ENCODE data around the gene THRA.

THRA gene

GRCh38 chr17:40106760-40107521, 44.2 kb downstream of the THRA start:
- no peaks in the 10 kb centered on the region for H3F3A ChIP-seq (ENCODE audit: low read depth)
- H3K9ac ChIP-seq (ENCODE audit: low read depth, low read length, poor library complexity, severe bottlenecking), result no peak overlapping the region
- H3K4me3 ChIP-seq (ENCODE audit: low read length, poor library complexity, severe bottlenecking), result no peak overlapping the region
- H3K9me3 ChIP-seq (ENCODE audit: insufficient read depth, low read depth, low read length), result no peaks in the 10 kb centered on the region
- no peaks in the 10 kb centered on the region for H3K9me2 ChIP-seq (replicated peaks; ENCODE audit: low read depth, low read length)
- peaks cover 54% of the 10 kb centered on the region for H3K4me1 ChIP-seq (ENCODE audit: insufficient read depth, low read length, poor library complexity, severe bottlenecking)
- H2AFZ ChIP-seq (ENCODE audit: low read length), result no peak overlapping the region
- no peaks in the 10 kb centered on the region for H4K20me1 ChIP-seq (ENCODE audit: insufficient read depth, low read length, poor library complexity, severe bottlenecking)
- H3K4me2 ChIP-seq (ENCODE audit: low read depth, low read length, poor library complexity, severe bottlenecking), result no peak overlapping the region
- no peak for TF ChIP-seq EZH2phosphoT487 (IDR thresholded peaks at IDR 0.05; ENCODE audit: borderline replicate concordance)
- no peak for TF ChIP-seq CTCF (conservative IDR thresholded peaks at IDR 0.05; ENCODE audit: low read length)
- no peaks in the 10 kb centered on the region for H3K36me3 ChIP-seq (ENCODE audit: insufficient read depth, low read length)
- no peaks in the 10 kb centered on the region for H3K27me3 ChIP-seq (ENCODE audit: insufficient read depth, low read length, poor library complexity, severe bottlenecking)
- no peaks in the 10 kb centered on the region for H3K79me2 ChIP-seq (ENCODE audit: insufficient read depth, low read length)

- Histone ChIP-seq H3K36me3 (ENCODE audit: insufficient read depth, low read length) (no peaks in the 10 kb centered on the region), H3K79me2 (ENCODE audit: insufficient read depth, low read length) (no peaks in the 10 kb centered on the region), H3K9me3 (ENCODE audit: insufficient read depth, low read depth, low read length) (no peaks in the 10 kb centered on the region), H3K9ac (ENCODE audit: low read depth, low read length, poor library complexity, severe bottlenecking) (no peak overlapping the region), H3F3A (ENCODE audit: low read depth) (no peaks in the 10 kb centered on the region), H3K27me3 (ENCODE audit: insufficient read depth, low read length, poor library complexity, severe bottlenecking) (no peaks in the 10 kb centered on the region), H3K4me2 (ENCODE audit: low read depth, low read length, poor library complexity, severe bottlenecking) (no peak overlapping the region), H3K4me3 (ENCODE audit: low read length, poor library complexity, severe bottlenecking) (no peak overlapping the region), H4K20me1 (ENCODE audit: insufficient read depth, low read length, poor library complexity, severe bottlenecking) (no peaks in the 10 kb centered on the region), H3K9me2 (replicated peaks; ENCODE audit: low read depth, low read length) (no peaks in the 10 kb centered on the region), H2AFZ (ENCODE audit: low read length) (peak overlapping the region; percentile 46; the same call in 1 of the 2 replicates), H3K4me1 (ENCODE audit: insufficient read depth, low read length, poor library complexity, severe bottlenecking) (peaks cover 61% of the 10 kb centered on the region)
- no peak for TF ChIP-seq CTCF (conservative IDR thresholded peaks at IDR 0.05; ENCODE audit: low read length)
- no peak for TF ChIP-seq EZH2phosphoT487 (IDR thresholded peaks at IDR 0.05; ENCODE audit: borderline replicate concordance)
Observed at GRCh38 chr17:40107522-40108174, 44.9 kb downstream of the THRA start.

GRCh38 chr17:40108970-40109824, 46.4 kb downstream of the THRA start:
- H3K36me3 ChIP-seq (ENCODE audit: insufficient read depth, low read length), result no peaks in the 10 kb centered on the region
- H3K9me2 ChIP-seq (replicated peaks; ENCODE audit: low read depth, low read length), result no peaks in the 10 kb centered on the region
- no peak overlapping the region for H3K4me2 ChIP-seq (ENCODE audit: low read depth, low read length, poor library complexity, severe bottlenecking)
- H4K20me1 ChIP-seq (ENCODE audit: insufficient read depth, low read length, poor library complexity, severe bottlenecking), result no peaks in the 10 kb centered on the region
- no peaks in the 10 kb centered on the region for H3K27me3 ChIP-seq (ENCODE audit: insufficient read depth, low read length, poor library complexity, severe bottlenecking)
- H3K9me3 ChIP-seq (ENCODE audit: insufficient read depth, low read depth, low read length), result no peaks in the 10 kb centered on the region
- no peak overlapping the region for H3K9ac ChIP-seq (ENCODE audit: low read depth, low read length, poor library complexity, severe bottlenecking)
- no peak overlapping the region for H3K4me3 ChIP-seq (ENCODE audit: low read length, poor library complexity, severe bottlenecking)
- H2AFZ ChIP-seq (ENCODE audit: low read length), result no peak overlapping the region
- no peaks in the 10 kb centered on the region for H3F3A ChIP-seq (ENCODE audit: low read depth)
- H3K79me2 ChIP-seq (ENCODE audit: insufficient read depth, low read length), result no peaks in the 10 kb centered on the region
- H3K4me1 ChIP-seq (ENCODE audit: insufficient read depth, low read length, poor library complexity, severe bottlenecking), result peaks cover 61% of the 10 kb centered on the region
- TF ChIP-seq EZH2phosphoT487 (IDR thresholded peaks at IDR 0.05; ENCODE audit: borderline replicate concordance), result no peak
- TF ChIP-seq CTCF (conservative IDR thresholded peaks at IDR 0.05; ENCODE audit: low read length), result peak; percentile 48

Measured in Loucy (cell line).